GM18498 (cell line): ENCODE results near the gene HSPB7.
"Not testable (repeated sequence)": the region's sequence is repeated elsewhere in the genome, so short reads cannot be mapped to it uniquely, and the experiment has no call there.

ENCODE experiments used
- ATAC-seq: cut with Tn5 transposase; IDR thresholded peaks from one replicate; pipeline ENCODE4 v1.9.1; 2021; ENCODE audit warnings: mild to moderate bottlenecking, moderate library complexity; ENCODE audit not compliant: unreplicated experiment

HSPB7 gene

GRCh38 chr1:16023050-16023653, 5.3 kb upstream of the HSPB7 start:
- ATAC-seq: no peak

GRCh38 chr1:16022393-16022792, 4.5 kb upstream of the HSPB7 start:
- no peak for ATAC-seq

GRCh38 chr1:16021681-16022080, 3.8 kb upstream of the HSPB7 start, which contains the start of gene CLCNKA:
Gene CLCNKA, plus strand, starts transcription at chr1:16022036. Its CDS starts 584 bp downstream, at chr1:16022620.
- no peak for ATAC-seq

- not testable (repeated sequence) for ATAC-seq
Observed at GRCh38 chr1:16020878-16021277, 3.0 kb upstream of the HSPB7 start.

GRCh38 chr1:16020325-16020724, 2.5 kb upstream of the HSPB7 start:
- ATAC-seq: no peak

GRCh38 chr1:16019644-16020277, 1.9 kb upstream of the HSPB7 start:
- ATAC-seq: no peak

- ATAC-seq: no peak
Observed at GRCh38 chr1:16018749-16019643, 1.2 kb upstream of the HSPB7 start.

- ATAC-seq: no peak
Observed at GRCh38 chr1:16018308-16018707, 465 bp upstream of the HSPB7 start.

GRCh38 chr1:16017076-16017460, 775 bp downstream of the HSPB7 start:
- ATAC-seq: no peak

GRCh38 chr1:16015960-16016901, 1.6 kb downstream of the HSPB7 start:
- ATAC-seq: no peak

- no peak for ATAC-seq
Observed at GRCh38 chr1:16015491-16015890, 2.4 kb downstream of the HSPB7 start.

- ATAC-seq: no peak
Observed at GRCh38 chr1:16014509-16015482, 3.0 kb downstream of the HSPB7 start.

GRCh38 chr1:16013908-16014258, 4.0 kb downstream of the HSPB7 start:
- no peak for ATAC-seq

- no peak for ATAC-seq
Observed at GRCh38 chr1:16013220-16013907, 4.5 kb downstream of the HSPB7 start.

- no peak for ATAC-seq
Observed at GRCh38 chr1:16012590-16013219, 5.1 kb downstream of the HSPB7 start.

- no peak for ATAC-seq
Observed at GRCh38 chr1:16011936-16012589, 5.8 kb downstream of the HSPB7 start.

- ATAC-seq: no peak
Observed at GRCh38 chr1:16010837-16011236, 7.0 kb downstream of the HSPB7 start.

- no peak for ATAC-seq
Observed at GRCh38 chr1:16009678-16010077, 8.2 kb downstream of the HSPB7 start.
